K562 (cell line): Measurements from ENCODE around the gene WNK2. TPM values are rescaled to one million over a fixed set of nuclear protein-coding genes. Genes with fewer than 3 reads are reported as not detected.

ENCODE experiments used
- ATAC-seq: fragments of 200-7000 bp; cut with Tn5 transposase; 3 replicates; pipeline ENCODE4 v1.9.1; 2020; ENCODE audit warnings: moderate library complexity
- BruUV-seq: library from RNA; stranded (reverse); fragments of 400-500 nt; replicated peaks from 2 replicates; lab custom pipeline; 2021; lab: Mats Ljungman, UMichigan
- CTCF ChIA-PET: fragments of 300-600 bp; formaldehyde crosslinking; extraction: SDS; loops from one replicate; lab custom pipeline; 2021; ENCODE audit warnings: low intra/inter-chr PET ratio; lab: Yijun Ruan, JAX
- POLR2A ChIA-PET: fragments of 300-600, 350-650 bp; sonication (Branson Sonifier 250); formaldehyde crosslinking; extraction: SDS; loops from one replicate; lab custom pipeline; 2021; ENCODE audit warnings: antibody characterized with exemption, inconsistent platforms; lab: Yijun Ruan, JAX
- DNase-seq, 4 experiments: peaks; one replicate each; pipeline versions ENCODE4 v3.0.0 to v3.0.0-alpha.2; 2011 to 2018; ENCODE audit warnings: low spot score in 3 of 4, mixed read lengths in 3 of 4; ENCODE audit errors: extremely low read depth in 1 of 4
- FAIRE-seq: peaks from 2 replicates; lab custom pipeline; 2011; peaks lifted over from hg19 to GRCh38; lab: Jason Lieb, UNC
- H2AFZ ChIP-seq: 2 replicates; pipeline ENCODE4 v1.6.0; 2011; ENCODE audit warnings: low read depth, low read length, control low read depth, inconsistent platforms
- H3K27ac ChIP-seq: fragments of 200-600 bp; 3 replicates; pipeline ENCODE4 v1.8.0; 2011; ENCODE audit warnings: low read depth, mild to moderate bottlenecking, control low read depth, inconsistent platforms, low read length, moderate library complexity, mixed read lengths; ENCODE audit errors: extremely low read depth
- H3K27me3 ChIP-seq, 2 experiments: fragments of 300-600 bp in 1 of 2; 2 replicates in 1 of 2; 3 replicates in 1 of 2; pipeline versions ENCODE4 v1.6.0 to v1.8.0; 2011; ENCODE audit warnings: inconsistent platforms in 2 of 2, low read length in 2 of 2, mild to moderate bottlenecking in 1 of 2, mixed read lengths in 1 of 2, moderate library complexity in 1 of 2; ENCODE audit not compliant: control insufficient read depth in 2 of 2, insufficient read depth in 2 of 2
- H3K36me3 ChIP-seq: fragments of 300-600 bp; 3 replicates; pipeline ENCODE4 v1.8.0; 2011; ENCODE audit warnings: mild to moderate bottlenecking, low read length, inconsistent platforms; ENCODE audit not compliant: control insufficient read depth, insufficient read depth
- H3K4me1 ChIP-seq, 2 experiments: fragments of 200-600 bp in 1 of 2; replicated peaks in 1 of 2; 2 replicates in 1 of 2; 3 replicates in 1 of 2; pipeline versions ENCODE4 v1.5.1 to v1.8.0; 2011; ENCODE audit warnings: inconsistent platforms in 2 of 2, low read length in 2 of 2, mild to moderate bottlenecking in 1 of 2, mixed read lengths in 1 of 2, moderate library complexity in 1 of 2; ENCODE audit not compliant: control insufficient read depth in 2 of 2, insufficient read depth in 2 of 2
- H3K4me2 ChIP-seq: 2 replicates; pipeline ENCODE4 v1.6.1; 2011; ENCODE audit warnings: low read length, control low read depth, inconsistent platforms, mixed read lengths; ENCODE audit not compliant: insufficient read depth
- H3K4me3 ChIP-seq: fragments of 200-600 bp; sonication (generic), shearing (Covaris generic); 2 replicates; pipeline ENCODE4 v1.5.1; 2016; ENCODE audit warnings: control low read depth, inconsistent platforms
- H3K79me2 ChIP-seq: fragments of 200-600 bp; 3 replicates; pipeline ENCODE4 v1.8.0; 2011; ENCODE audit warnings: low read length, inconsistent platforms; ENCODE audit not compliant: control insufficient read depth, insufficient read depth
- H3K9ac ChIP-seq, 2 experiments: 2 replicates each; pipeline versions ENCODE4 v1.6.0 to v1.6.1; 2011; ENCODE audit warnings: low read depth in 2 of 2, low read length in 2 of 2, control low read depth in 1 of 2, inconsistent platforms in 1 of 2, mild to moderate bottlenecking in 1 of 2, mixed read lengths in 1 of 2; ENCODE audit not compliant: insufficient read depth in 1 of 2
- H3K9me1 ChIP-seq: one replicate; pipeline ENCODE4 v1.6.0; 2011; ENCODE audit warnings: inconsistent platforms, mild to moderate bottlenecking, low read length, moderate library complexity; ENCODE audit not compliant: control insufficient read depth, insufficient read depth
- H3K9me3 ChIP-seq: replicated peaks from 2 replicates; pipeline ENCODE4 v1.5.1; 2011; ENCODE audit warnings: low read depth, low read length, inconsistent platforms; ENCODE audit not compliant: control insufficient read depth, insufficient read depth
- H4K20me1 ChIP-seq: replicated peaks from 2 replicates; pipeline ENCODE4 v1.6.1; 2011; ENCODE audit warnings: low read length, inconsistent platforms, mixed read lengths; ENCODE audit not compliant: control insufficient read depth, insufficient read depth
- BRCA1 ChIP-seq, 2 experiments: fragments of 450-650 bp in 1 of 2; sonication (generic) in 1 of 2; formaldehyde crosslinking in 1 of 2; IDR thresholded peaks; 2 replicates each; pipeline versions ENCODE4 v1.5.0 to v1.6.1; 2017 to 2020; ENCODE audit warnings: mild to moderate bottlenecking in 1 of 2, missing genetic modification reagents in 1 of 2
- DMBX1 ChIP-seq: fragments of 250-450 bp; sonication (Bioruptor Pico); IDR thresholded peaks from 2 replicates; pipeline ENCODE4 v1.8.0; 2022; ENCODE audit warnings: inconsistent platforms, mild to moderate bottlenecking, moderate library complexity, borderline replicate concordance
- EGR1 ChIP-seq: fragments of 450-650 bp; conservative IDR thresholded peaks from 2 replicates; pipeline ENCODE4 v1.6.1; 2017; ENCODE audit warnings: mild to moderate bottlenecking
- EHMT2 ChIP-seq: fragments of 450-650 bp; IDR thresholded peaks from 2 replicates; pipeline ENCODE4 v1.6.1; 2018; ENCODE audit warnings: antibody characterized with exemption
- FOSL1 ChIP-seq: fragments of 200-800 bp; sonication (Bioruptor generic); conservative IDR thresholded peaks from 2 replicates; pipeline ENCODE4 v1.6.1; 2016; ENCODE audit warnings: missing genetic modification characterization, missing compliant biosample characterization
- FOXJ2 ChIP-seq: fragments of 200-800 bp; sonication (Bioruptor generic); IDR thresholded peaks from 2 replicates; pipeline ENCODE4 v1.6.1; 2016; ENCODE audit warnings: missing genetic modification characterization, missing compliant biosample characterization
- FOXM1 ChIP-seq, 2 experiments: fragments of 450-650 bp in 1 of 2; sonication (generic) in 1 of 2; formaldehyde crosslinking in 1 of 2; IDR thresholded peaks; 2 replicates each; pipeline versions ENCODE4 v1.6.1 to v1.9.0; 2017 to 2022; ENCODE audit warnings: low read depth in 2 of 2, mild to moderate bottlenecking in 2 of 2, missing genetic modification reagents in 1 of 2, moderate library complexity in 1 of 2
- RBM39 ChIP-seq: fragments of 200-400 bp; formaldehyde crosslinking; optimal IDR thresholded peaks from 2 replicates; pipeline ENCODE3; 2018; ENCODE audit warnings: low read depth, low read length
- SOX6 ChIP-seq: fragments of 450-650 bp; IDR thresholded peaks from 2 replicates; pipeline ENCODE4 v1.6.1; 2014; ENCODE audit warnings: mild to moderate bottlenecking
- SRSF9 ChIP-seq: fragments of 200-400 bp; formaldehyde crosslinking; IDR thresholded peaks from 2 replicates; pipeline ENCODE4 v1.6.1; 2017; ENCODE audit warnings: low read depth, low read length, borderline replicate concordance
- TRIM28 ChIP-seq: fragments of 450-650 bp; IDR thresholded peaks from 2 replicates; pipeline ENCODE4 v1.6.1; 2017
- YBX1 ChIP-seq: fragments of 450-650 bp; IDR thresholded peaks from 2 replicates; pipeline ENCODE4 v1.7.1; 2016; ENCODE audit warnings: mild to moderate bottlenecking
- ZBTB12 ChIP-seq: fragments of 250-450 bp; sonication (Bioruptor Pico); IDR thresholded peaks from 2 replicates; pipeline ENCODE4 v1.4.0; 2020
- ZFP91 ChIP-seq: sonication (generic); formaldehyde crosslinking; IDR thresholded peaks from 2 replicates; pipeline ENCODE4 v1.8.0; 2022; ENCODE audit warnings: mild to moderate bottlenecking, missing genetic modification reagents
- ZNF785 ChIP-seq: fragments of 250-450 bp; sonication (Bioruptor Pico); IDR thresholded peaks from 2 replicates; pipeline ENCODE4 v1.4.0; 2020; ENCODE audit warnings: mild to moderate bottlenecking
- WGBS: fragments of 100-300 bp; shearing (Covaris generic); methylation state at CpG from one replicate; pipeline ENCODE4 v1.1.6; 2016; ENCODE audit warnings: low coverage, mixed read lengths; ENCODE audit not compliant: insufficient coverage; ENCODE audit errors: missing lambda C conversion rate; 5-methylcytosine and 5-hydroxymethylcytosine counted together
- in situ Hi-C: fragments of 300-500 bp; cut with MboI; formaldehyde crosslinking; loops from 4 replicates; pipeline ENCODE4 v1.15.0; 2018; ENCODE audit warnings: inconsistent platforms, mixed read lengths
- intact Hi-C: fragments of 100-400 bp; cut with micrococcal nuclease; formaldehyde crosslinking; loops from 2 replicates; pipeline ENCODE4 v1.14.2; 2022
- polyA plus RNA-seq, 8 experiments: library from polyadenylated mRNA; depleted of rRNA in 4 of 8; stranded (reverse) in 5 of 8; unstranded in 3 of 8; fragments of >200 nt; fragmentation: Nextera tagmentation in 2 of 8; fragmentation: Illumina TruSeq in 1 of 8; extraction: Ambion mirVana in 2 of 8; extraction: Trizol in 1 of 8; gene quantifications; 2 replicates each; pipeline versions ENCODE4 v1.2.1 to v1.2.3, GENCODE V29; 2011 to 2014; ENCODE audit warnings: inconsistent platforms in 1 of 8, missing spikeins in 1 of 8
- total RNA-seq, 7 experiments: library from RNA; depleted of rRNA in 6 of 7; stranded (reverse); fragments of >200 nt in 6 of 7; fragmentation: Illumina TruSeq in 2 of 7; extraction: Trizol in 2 of 7; gene quantifications; 2 replicates each; pipeline versions ENCODE4 v1.2.1 to v1.2.3, GENCODE V29; 2011 to 2021; ENCODE audit warnings: low replicate concordance in 1 of 7
- TF ChIP-seq, protein P1 (sequence below): fragments of 450-650 bp; IDR thresholded peaks from 2 replicates; pipeline ENCODE4 v1.6.1; 2016; ENCODE audit warnings: mild to moderate bottlenecking

Gene WNK2
- total and polyA plus RNA-seq, 9 of the 15 experiments (the other 6 are each of a cell fraction or from before 2014, with no cell fraction given): 0.36 to 3.3 (median 0.64) TPM; not detected in 2

DNA sequence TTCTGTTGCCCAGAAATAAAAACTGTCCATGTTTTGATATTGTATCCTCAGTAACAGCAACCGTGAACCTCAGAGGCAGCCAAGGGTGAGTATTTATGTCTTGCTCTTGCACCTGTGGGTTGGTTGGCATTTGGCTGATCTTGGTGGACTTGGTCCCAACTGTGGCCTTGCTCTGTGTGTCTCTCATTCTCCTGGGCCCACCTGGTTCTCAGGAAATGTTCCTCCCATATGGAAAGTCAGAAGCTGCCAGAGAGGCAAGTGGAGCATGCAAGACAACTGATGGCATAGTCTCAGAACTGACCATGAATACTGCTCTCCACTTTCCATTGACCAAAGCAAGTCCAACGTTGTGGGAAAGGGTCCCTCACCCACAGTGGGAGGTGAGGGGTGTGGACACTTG, 36.3 kb upstream of the WNK2 start (continued):
- TF ChIP-seq EGR1: no peak
- no peak for TF ChIP-seq YBX1

GRCh38 chr9:93148721-93149120, 35.2 kb upstream of the WNK2 start:
- CTCF ChIA-PET: no interaction called here
- no peaks in the 10 kb centered on the region for H3K9me1 ChIP-seq
- no peak for TF ChIP-seq ZNF785 (CRISPR knock-in tag)
- TF ChIP-seq SRSF9: no peak
- no peak for TF ChIP-seq EHMT2
- TF ChIP-seq FOXM1 (IDR thresholded peaks at IDR 0.05; ENCODE audit: low read depth): no peak
- no peak for TF ChIP-seq FOXM1 (CRISPR knock-in tag; IDR thresholded peaks at IDR 0.05; ENCODE audit: low read depth)
- TF ChIP-seq TRIM28: no peak
- no peak for TF ChIP-seq FOXJ2 (tag)
- no peak for TF ChIP-seq ZBTB12 (CRISPR knock-in tag)
- no peak for TF ChIP-seq RBM39
- no peak for TF ChIP-seq DMBX1
- TF ChIP-seq, protein P1, sequence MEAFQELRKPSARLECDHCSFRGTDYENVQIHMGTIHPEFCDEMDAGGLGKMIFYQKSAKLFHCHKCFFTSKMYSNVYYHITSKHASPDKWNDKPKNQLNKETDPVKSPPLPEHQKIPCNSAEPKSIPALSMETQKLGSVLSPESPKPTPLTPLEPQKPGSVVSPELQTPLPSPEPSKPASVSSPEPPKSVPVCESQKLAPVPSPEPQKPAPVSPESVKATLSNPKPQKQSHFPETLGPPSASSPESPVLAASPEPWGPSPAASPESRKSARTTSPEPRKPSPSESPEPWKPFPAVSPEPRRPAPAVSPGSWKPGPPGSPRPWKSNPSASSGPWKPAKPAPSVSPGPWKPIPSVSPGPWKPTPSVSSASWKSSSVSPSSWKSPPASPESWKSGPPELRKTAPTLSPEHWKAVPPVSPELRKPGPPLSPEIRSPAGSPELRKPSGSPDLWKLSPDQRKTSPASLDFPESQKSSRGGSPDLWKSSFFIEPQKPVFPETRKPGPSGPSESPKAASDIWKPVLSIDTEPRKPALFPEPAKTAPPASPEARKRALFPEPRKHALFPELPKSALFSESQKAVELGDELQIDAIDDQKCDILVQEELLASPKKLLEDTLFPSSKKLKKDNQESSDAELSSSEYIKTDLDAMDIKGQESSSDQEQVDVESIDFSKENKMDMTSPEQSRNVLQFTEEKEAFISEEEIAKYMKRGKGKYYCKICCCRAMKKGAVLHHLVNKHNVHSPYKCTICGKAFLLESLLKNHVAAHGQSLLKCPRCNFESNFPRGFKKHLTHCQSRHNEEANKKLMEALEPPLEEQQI: no peak
- no peak for TF ChIP-seq FOSL1 (tag)
- no peak for TF ChIP-seq BRCA1 (IDR thresholded peaks at IDR 0.05)
- TF ChIP-seq BRCA1 (CRISPR knock-in tag; IDR thresholded peaks at IDR 0.05): no peak
- TF ChIP-seq SOX6: no peak
- TF ChIP-seq ZFP91 (CRISPR knock-in tag): no peak

More at GRCh38 chr9:93148721-93149120, 35.2 kb upstream of the WNK2 start:
- Histone ChIP-seq H2AFZ (no peak overlapping the region), H3K36me3 (no peaks in the 10 kb centered on the region), H3K27me3 (peaks cover 2 to 20% of the 10 kb centered on the region in 2 experiments; a peak in 4 of 5 replicates), H3K9ac (no peak overlapping the region), H3K4me3 (no peak overlapping the region), H3K9me3 (peaks cover 4% of the 10 kb centered on the region), H3K4me1 (peaks cover 0 to 4% of the 10 kb centered on the region in 2 experiments; a peak in 2 of 5 replicates), H3K4me2 (no peak overlapping the region), H3K79me2 (no peaks in the 10 kb centered on the region), H4K20me1 (no peaks in the 10 kb centered on the region), H3K27ac (no peak overlapping the region)
- no peak for ATAC-seq
- in situ Hi-C loops (no loop called here), intact Hi-C loops (no loop called here)
- no peak for DNase-seq
- WGBS: 0% methylated on average over 2 of the region's 2 CpGs
- no TSS peak for BruUV-seq
- POLR2A ChIA-PET: no interaction called here
- no peak for FAIRE-seq
